PC-3 (cell line): ENCODE data around the gene RIC8B. TPM values are rescaled to one million over a fixed set of nuclear protein-coding genes. Genes with fewer than 3 reads are reported as not detected.

ENCODE experiments used
- ATAC-seq: fragments of 200-7000 bp; cut with Tn5 transposase; 2 replicates; pipeline ENCODE4 v1.9.1; 2020; ENCODE audit warnings: mild to moderate bottlenecking, moderate library complexity
- BruUV-seq: library from RNA; stranded (reverse); fragments of 400-500 nt; replicated peaks from 2 replicates; lab custom pipeline; 2021; lab: Mats Ljungman, UMichigan
- CTCF ChIA-PET: fragments of 300-600 bp; sonication (Branson Sonifier 250); formaldehyde crosslinking; loops from one replicate; lab custom pipeline; 2022; ENCODE audit warnings: antibody characterized with exemption; lab: Charles Lee
- POLR2A ChIA-PET: fragments of 300-600 bp; sonication (Branson Sonifier 250); formaldehyde crosslinking; loops from one replicate; lab custom pipeline; 2022; ENCODE audit warnings: antibody characterized with exemption; ENCODE audit not compliant: unreplicated experiment; lab: Charles Lee
- DNase-seq: peaks from one replicate; pipeline ENCODE4 v3.0.0-alpha.2; 2015
- H2AFZ ChIP-seq: fragments of 300-600 bp; sonication (generic); 2 replicates; pipeline ENCODE4 v1.6.0; 2016; ENCODE audit warnings: antibody characterized with exemption, low read length
- H3F3A ChIP-seq: fragments of 300-600 bp; sonication (generic); one replicate; pipeline ENCODE4 v1.6.0; 2017; ENCODE audit warnings: antibody characterized with exemption, low read length, control low read depth, mild to moderate bottlenecking; ENCODE audit not compliant: unreplicated experiment
- H3K27ac ChIP-seq: fragments of 300-600 bp; sonication (generic); 2 replicates; pipeline ENCODE4 v1.5.1; 2016; ENCODE audit warnings: mild to moderate bottlenecking, low read length
- H3K27me3 ChIP-seq: fragments of 300-600 bp; sonication (generic); 2 replicates; pipeline ENCODE4 v1.6.1; 2016; ENCODE audit warnings: low read length, mixed read lengths
- H3K36me3 ChIP-seq: fragments of 300-600 bp; sonication (generic); 2 replicates; pipeline ENCODE4 v1.6.1; 2016; ENCODE audit warnings: low read depth, mixed run types, low read length, mixed read lengths
- H3K4me1 ChIP-seq: fragments of 300-600 bp; sonication (generic); 2 replicates; pipeline ENCODE4 v1.5.1; 2016; ENCODE audit warnings: low read length; ENCODE audit not compliant: insufficient read depth
- H3K4me2 ChIP-seq: fragments of 300-600 bp; sonication (generic); 2 replicates; pipeline ENCODE4 v1.6.0; 2016; ENCODE audit warnings: low read length
- H3K4me3 ChIP-seq: fragments of 300-600 bp; sonication (generic); 2 replicates; pipeline ENCODE4 v1.5.1; 2016; ENCODE audit warnings: mild to moderate bottlenecking, low read length, mixed read lengths
- H3K79me2 ChIP-seq: fragments of 300-600 bp; sonication (generic); 2 replicates; pipeline ENCODE4 v1.6.1; 2017; ENCODE audit warnings: low read length, mixed read lengths
- H3K9ac ChIP-seq: fragments of 300-600 bp; sonication (generic); 2 replicates; pipeline ENCODE4 v1.6.0; 2016; ENCODE audit warnings: mild to moderate bottlenecking, low read length
- H3K9me2 ChIP-seq: fragments of 300-600 bp; sonication (generic); replicated peaks from 2 replicates; pipeline ENCODE4 v1.6.1; 2016; ENCODE audit warnings: mixed run types, low read length, mixed read lengths
- H3K9me3 ChIP-seq: fragments of 300-600 bp; sonication (generic); 2 replicates; pipeline ENCODE4 v1.6.1; 2016; ENCODE audit warnings: low read length, mixed read lengths
- H4K20me1 ChIP-seq: fragments of 300-600 bp; sonication (generic); 2 replicates; pipeline ENCODE4 v1.6.1; 2016; ENCODE audit warnings: low read length, mixed read lengths
- EZH2 ChIP-seq: fragments of 300-600 bp; sonication (generic); IDR thresholded peaks from one replicate; pipeline ENCODE4 v1.6.1; 2017; ENCODE audit warnings: antibody characterized with exemption, mild to moderate bottlenecking, low read length; ENCODE audit not compliant: unreplicated experiment
- EZH2phosphoT487 ChIP-seq: fragments of 300-600 bp; sonication (generic); IDR thresholded peaks from 2 replicates; pipeline ENCODE4 v1.6.1; 2018; ENCODE audit warnings: mild to moderate bottlenecking, antibody characterized with exemption, low read length, borderline replicate concordance
- intact Hi-C: fragments of 100-400 bp; cut with micrococcal nuclease; formaldehyde crosslinking; loops from 2 replicates; pipeline ENCODE4 v1.9.0; 2023
- total RNA-seq: library from RNA; depleted of rRNA; stranded (reverse); fragments of >200 nt; gene quantifications from 2 replicates; pipeline ENCODE4 v1.2.3, GENCODE V29; 2014
- TF ChIP-seq, protein P1 (sequence below): fragments of 300-600 bp; sonication (generic); conservative IDR thresholded peaks from 2 replicates; pipeline ENCODE4 v1.5.1; 2017; ENCODE audit warnings: antibody characterized with exemption, low read depth, mild to moderate bottlenecking, low read length

Gene RIC8B
- total RNA-seq, 1 experiment from 2014 or later, result 8.6 TPM

DNA sequence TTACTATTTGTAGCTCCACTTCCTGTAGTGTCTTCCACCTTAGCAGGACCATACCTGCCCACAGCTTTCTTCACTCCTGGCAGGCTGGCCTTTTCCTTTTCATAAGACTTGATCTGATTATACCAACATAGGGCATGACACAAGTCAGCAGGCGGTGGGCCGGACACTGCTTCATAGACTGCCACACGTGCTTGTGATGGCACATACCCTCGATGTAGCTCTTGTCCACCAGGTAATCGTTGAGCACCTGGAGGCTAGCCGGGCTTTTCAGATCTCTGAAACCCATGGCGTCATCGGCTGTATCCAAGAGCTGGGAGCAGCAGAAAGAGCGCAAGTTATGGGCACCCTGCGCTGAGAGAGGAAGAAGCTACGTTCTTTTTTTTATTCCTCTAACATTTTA lies 127.6 kb downstream of the RIC8B start:
- Histone ChIP-seq H3K36me3 (no peaks in the 10 kb centered on the region), H3K4me3 (no peak overlapping the region), H3K4me2 (no peak overlapping the region), H3K79me2 (no peaks in the 10 kb centered on the region), H3K4me1 (0 out of 2 replicates have a peak, but pooled peaks cover 3% of the 10 kb centered on the region), H3F3A (no peaks in the 10 kb centered on the region), H3K27me3 (no peaks in the 10 kb centered on the region), H3K27ac (no peak overlapping the region), H3K9me2 (no peaks in the 10 kb centered on the region), H2AFZ (no peak overlapping the region), H4K20me1 (no peaks in the 10 kb centered on the region), H3K9me3 (no peaks in the 10 kb centered on the region), H3K9ac (no peak overlapping the region)
- BruUV-seq, result no TSS peak
- intact Hi-C loops, result no loop called here
- no peak for DNase-seq
- TF ChIP-seq EZH2phosphoT487 (no peak), EZH2 (no peak)
- TF ChIP-seq, protein P1, sequence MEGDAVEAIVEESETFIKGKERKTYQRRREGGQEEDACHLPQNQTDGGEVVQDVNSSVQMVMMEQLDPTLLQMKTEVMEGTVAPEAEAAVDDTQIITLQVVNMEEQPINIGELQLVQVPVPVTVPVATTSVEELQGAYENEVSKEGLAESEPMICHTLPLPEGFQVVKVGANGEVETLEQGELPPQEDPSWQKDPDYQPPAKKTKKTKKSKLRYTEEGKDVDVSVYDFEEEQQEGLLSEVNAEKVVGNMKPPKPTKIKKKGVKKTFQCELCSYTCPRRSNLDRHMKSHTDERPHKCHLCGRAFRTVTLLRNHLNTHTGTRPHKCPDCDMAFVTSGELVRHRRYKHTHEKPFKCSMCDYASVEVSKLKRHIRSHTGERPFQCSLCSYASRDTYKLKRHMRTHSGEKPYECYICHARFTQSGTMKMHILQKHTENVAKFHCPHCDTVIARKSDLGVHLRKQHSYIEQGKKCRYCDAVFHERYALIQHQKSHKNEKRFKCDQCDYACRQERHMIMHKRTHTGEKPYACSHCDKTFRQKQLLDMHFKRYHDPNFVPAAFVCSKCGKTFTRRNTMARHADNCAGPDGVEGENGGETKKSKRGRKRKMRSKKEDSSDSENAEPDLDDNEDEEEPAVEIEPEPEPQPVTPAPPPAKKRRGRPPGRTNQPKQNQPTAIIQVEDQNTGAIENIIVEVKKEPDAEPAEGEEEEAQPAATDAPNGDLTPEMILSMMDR, result no peak
- ATAC-seq, result no peak
- POLR2A ChIA-PET, result no interaction called here
- CTCF ChIA-PET, result interaction anchor here (1.2 kb wide), 1 partner anchor 60 kb away, joined by 3 read pairs; no protein-coding TSS in a partner anchor

DNA sequence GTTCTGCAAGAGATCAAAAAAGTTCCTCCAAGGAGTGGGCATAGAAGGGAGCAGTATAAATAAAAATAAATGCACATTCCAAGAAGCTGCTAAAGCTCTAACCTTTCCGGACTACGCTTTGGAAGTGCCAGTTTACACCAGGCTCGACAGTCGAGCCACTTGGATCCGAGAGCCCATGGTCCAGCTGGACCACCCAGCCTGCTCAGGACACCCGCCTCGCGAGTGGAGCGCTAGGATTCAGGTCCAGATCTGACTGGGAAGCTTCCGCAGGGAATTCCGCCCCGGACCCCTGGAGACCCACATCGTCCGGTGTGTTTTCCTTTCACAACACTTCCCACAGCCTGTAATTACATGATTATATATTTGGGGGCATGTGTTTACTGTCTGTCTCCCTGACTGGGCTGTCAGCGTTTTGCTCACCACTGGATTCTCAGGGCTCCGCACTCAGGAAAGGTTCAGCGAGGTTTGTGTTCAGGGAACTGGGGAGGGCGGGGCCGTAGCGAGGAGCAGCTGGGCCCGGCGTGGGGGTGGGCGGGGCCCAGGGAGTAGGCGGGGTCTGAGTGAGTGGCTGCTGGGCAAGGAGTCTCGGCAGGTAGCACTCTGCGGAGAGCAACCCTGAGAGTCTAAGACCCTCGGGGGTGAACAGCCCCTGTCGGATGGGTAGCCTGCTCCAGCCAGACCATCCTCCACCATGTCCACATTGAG lies 128.9 kb downstream of the RIC8B start:
- H3K36me3 ChIP-seq, result no peaks in the 10 kb centered on the region
- ChIA-PET CTCF (interaction anchor here (1.2 kb wide), 1 partner anchor 62 kb away, joined by 3 read pairs; no protein-coding TSS in a partner anchor), POLR2A (interaction anchor here (0.5 to 0.6 kb wide), 2 partner anchors 32 to 561 kb away, joined by 3 to 6 read pairs; no protein-coding TSS in a partner anchor)
- no peaks in the 10 kb centered on the region for H3K9me3 ChIP-seq
- no peaks in the 10 kb centered on the region for H3K79me2 ChIP-seq
- no peaks in the 10 kb centered on the region for H3K9me2 ChIP-seq
- TF ChIP-seq EZH2phosphoT487, result no peak
- TF ChIP-seq, protein P1, result no peak
- TF ChIP-seq EZH2, result no peak
- H3K4me1 ChIP-seq, result 0 out of 2 replicates have a peak, but pooled peaks cover 3% of the 10 kb centered on the region
- peak overlapping the region; percentile 81 for H3K4me2 ChIP-seq
- peak overlapping the region; percentile 61 for H3K4me3 ChIP-seq
- H3F3A ChIP-seq, result no peaks in the 10 kb centered on the region
- ATAC-seq, result peak; percentile 99
- no TSS peak for BruUV-seq
- H3K9ac ChIP-seq, result no peak overlapping the region
- no peak overlapping the region for H3K27ac ChIP-seq
- no peaks in the 10 kb centered on the region for H3K27me3 ChIP-seq
- H4K20me1 ChIP-seq, result no peaks in the 10 kb centered on the region
- DNase-seq, result peak; percentile 81
- intact Hi-C loops, result no loop called here
- peak overlapping the region; percentile 84 for H2AFZ ChIP-seq

DNA sequence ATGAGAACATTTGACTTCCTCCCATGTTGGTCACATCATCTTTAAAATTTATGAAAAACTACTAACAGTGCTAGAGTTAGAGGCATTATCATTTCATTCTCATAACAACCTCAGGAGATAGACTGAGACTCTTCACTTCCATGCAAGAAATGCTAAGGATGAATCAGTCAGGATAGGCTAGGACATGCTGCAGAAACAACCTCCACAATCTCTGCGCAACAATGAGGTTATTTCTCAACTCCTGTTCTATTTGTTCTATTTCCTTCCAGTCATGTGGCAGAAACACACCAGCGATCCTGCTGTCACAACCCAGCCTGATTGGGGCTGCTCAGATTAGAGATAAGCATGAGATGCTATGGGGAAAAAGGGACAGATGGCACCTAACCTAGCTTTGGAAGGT lies 132.2 kb downstream of the RIC8B start:
- TF ChIP-seq EZH2 (no peak), EZH2phosphoT487 (no peak)
- TF ChIP-seq, protein P1, result no peak
- 0 out of 2 replicates have a peak, but pooled peaks cover 3% of the 10 kb centered on the region for H3K4me1 ChIP-seq
- ChIA-PET POLR2A (no interaction called here), CTCF (no interaction called here)
- no peak for DNase-seq
- no peaks in the 10 kb centered on the region for H3K36me3 ChIP-seq
- BruUV-seq, result no TSS peak
- H3K9me3 ChIP-seq, result no peaks in the 10 kb centered on the region
- no peaks in the 10 kb centered on the region for H4K20me1 ChIP-seq
- no peak overlapping the region for H3K27ac ChIP-seq
- no peaks in the 10 kb centered on the region for H3K9me2 ChIP-seq
- H3K9ac ChIP-seq, result no peak overlapping the region
- intact Hi-C loops, result no loop called here
- no peaks in the 10 kb centered on the region for H3K27me3 ChIP-seq
- no peak overlapping the region for H3K4me3 ChIP-seq
- H3K79me2 ChIP-seq, result no peaks in the 10 kb centered on the region
- no peak for ATAC-seq
- H3F3A ChIP-seq, result no peaks in the 10 kb centered on the region
- no peak overlapping the region for H3K4me2 ChIP-seq
- H2AFZ ChIP-seq, result no peak overlapping the region
